WTC11 (cell line): ENCODE data around the gene CLTB.

Experiments used
- CTCF ChIP-seq: fragments of 200-600 bp; IDR thresholded peaks from 2 replicates; pipeline ENCODE4 v1.8.0; 2022; ENCODE audit warnings: antibody characterized with exemption
- NFE2L1 ChIP-seq: sonication (generic); formaldehyde crosslinking; IDR thresholded peaks from 2 replicates; pipeline ENCODE4 v1.8.1; 2023; ENCODE audit warnings: missing genetic modification reagents
- NR1H2 ChIP-seq: sonication (generic); formaldehyde crosslinking; IDR thresholded peaks from 2 replicates; pipeline ENCODE4 v1.9.0; 2021; ENCODE audit warnings: mild to moderate bottlenecking, moderate library complexity, missing genetic modification reagents
- USF2 ChIP-seq: sonication (generic); formaldehyde crosslinking; IDR thresholded peaks from 2 replicates; pipeline ENCODE4 v1.8.1; 2023; ENCODE audit warnings: mild to moderate bottlenecking, missing genetic modification reagents, moderate library complexity
- TF ChIP-seq, protein P1 (sequence below): sonication (generic); formaldehyde crosslinking; IDR thresholded peaks from 2 replicates; pipeline ENCODE4 v1.8.0; 2023; ENCODE audit warnings: missing genetic modification reagents
- TF ChIP-seq, protein P2 (sequence below): sonication (generic); formaldehyde crosslinking; IDR thresholded peaks from 2 replicates; pipeline ENCODE4 v1.8.0; 2022; ENCODE audit warnings: mild to moderate bottlenecking, missing genetic modification reagents

- TF ChIP-seq, protein P1, sequence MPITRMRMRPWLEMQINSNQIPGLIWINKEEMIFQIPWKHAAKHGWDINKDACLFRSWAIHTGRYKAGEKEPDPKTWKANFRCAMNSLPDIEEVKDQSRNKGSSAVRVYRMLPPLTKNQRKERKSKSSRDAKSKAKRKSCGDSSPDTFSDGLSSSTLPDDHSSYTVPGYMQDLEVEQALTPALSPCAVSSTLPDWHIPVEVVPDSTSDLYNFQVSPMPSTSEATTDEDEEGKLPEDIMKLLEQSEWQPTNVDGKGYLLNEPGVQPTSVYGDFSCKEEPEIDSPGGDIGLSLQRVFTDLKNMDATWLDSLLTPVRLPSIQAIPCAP (CRISPR knock-in tag) = no peak
- TF ChIP-seq CTCF = no peak
- no peak for TF ChIP-seq NFE2L1 (CRISPR knock-in tag)
- no peak for TF ChIP-seq USF2 (CRISPR knock-in tag)
- TF ChIP-seq, protein P2, sequence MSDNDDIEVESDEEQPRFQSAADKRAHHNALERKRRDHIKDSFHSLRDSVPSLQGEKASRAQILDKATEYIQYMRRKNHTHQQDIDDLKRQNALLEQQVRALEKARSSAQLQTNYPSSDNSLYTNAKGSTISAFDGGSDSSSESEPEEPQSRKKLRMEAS = no peak
- no peak for TF ChIP-seq NR1H2
These were observed 34.4 kb downstream of the CLTB start for GRCh38 chr5:176381979-176382378.
